ENCODE results near the gene CLDN20. TPM values are rescaled to one million over a fixed set of nuclear protein-coding genes. Genes with fewer than 3 reads are reported as not detected.

The CLDN20 gene
- total and polyA plus RNA-seq, 2 of the 8 experiments (the other 6 are each of a cell fraction or from before 2014, with no cell fraction given) = not detected

- Histone ChIP-seq H4K5ac (ENCODE audit: insufficient read length, low read depth, low read length) (no peak overlapping the region), H3K23me2 (ENCODE audit: low read depth, low read length) (no peaks in the 10 kb centered on the region), H2BK15ac (ENCODE audit: low read length) (no peak overlapping the region), H2BK12ac (ENCODE audit: low read depth, low read length) (no peak overlapping the region), H3K27ac (ENCODE audit: low read depth, low read length) (no peak overlapping the region), H3K14ac (ENCODE audit: insufficient read length) (no peak overlapping the region), H4K91ac (replicated peaks; ENCODE audit: insufficient read length, low read length) (no peak overlapping the region), H3K4me1 (replicated peaks in 1 of 4; ENCODE audit: control insufficient read depth in 3 of 4, insufficient read depth in 4 of 4, low read length in 3 of 4) (peaks cover 0 to 4% (median 3%) of the 10 kb centered on the region in 4 experiments; a peak in 3 of 7 replicates), H3K79me1 (ENCODE audit: low read depth, low read length) (peaks cover 3% of the 10 kb centered on the region; the same call in 1 of the 2 replicates), H3K9ac (replicated peaks in 1 of 4; ENCODE audit: extremely low read depth in 1 of 4, low read depth in 3 of 4, low read length in 3 of 4) (no peak overlapping the region), H3K4ac (replicated peaks; ENCODE audit: insufficient read length, low read depth, low read length) (no peak overlapping the region), H3K4me2 (ENCODE audit: insufficient read depth in 1 of 2, low read depth in 2 of 2, low read length in 2 of 2) (no peak overlapping the region), H3K18ac (ENCODE audit: extremely low read depth, low read length) (no peak overlapping the region), H3K56ac (replicated peaks; ENCODE audit: insufficient read length, low read depth, low read length) (no peak overlapping the region), H2BK120ac (replicated peaks; ENCODE audit: low read depth, low read length) (no peak overlapping the region), H3K23ac (ENCODE audit: insufficient read length) (no peak overlapping the region), H2AK5ac (ENCODE audit: low read depth, low read length) (no peak overlapping the region), H3K27me3 (replicated peaks in 1 of 4; ENCODE audit: control insufficient read depth in 3 of 4, extremely low read depth in 1 of 4, insufficient read depth in 3 of 4, low read length in 3 of 4) (no peaks in the 10 kb centered on the region), H4K8ac (ENCODE audit: extremely low read depth, insufficient read depth, low read length) (no peak overlapping the region), H3K79me2 (ENCODE audit: control insufficient read depth in 1 of 2, insufficient read depth in 2 of 2, low read length in 2 of 2) (no peaks in the 10 kb centered on the region), H3K36me3 (ENCODE audit: control insufficient read depth in 2 of 4, insufficient read depth in 4 of 4, low read length in 3 of 4) (peaks cover 0 to 24% (median 5%) of the 10 kb centered on the region in 4 experiments; a peak in 6 of 8 replicates), H2BK20ac (ENCODE audit: low read length) (no peak overlapping the region), H2BK5ac (ENCODE audit: low read depth, low read length) (no peak overlapping the region), H2AFZ (ENCODE audit: low read length) (no peak overlapping the region), H4K20me1 (replicated peaks in 1 of 2; ENCODE audit: control insufficient read depth in 1 of 2, insufficient read depth in 2 of 2, low read length in 2 of 2) (peaks cover 0 to 2% of the 10 kb centered on the region in 2 experiments), H3K4me3 (ENCODE audit: extremely low read depth in 1 of 4, insufficient read depth in 2 of 4, low read depth in 3 of 4, low read length in 4 of 4) (no peak overlapping the region), H3K9me3 (ENCODE audit: insufficient read depth in 2 of 2, low read depth in 1 of 2, low read length in 1 of 2) (no peaks in the 10 kb centered on the region; a peak in 1 of 4 replicates)
- ChIA-PET CTCF (ENCODE audit: partially characterized antibody) (interaction anchor here (0.9 to 2.8 kb wide), 6 partner anchors 9 to 218 kb away, joined by 3 to 16 read pairs (median 4); no protein-coding TSS in a partner anchor), POLR2A (ENCODE audit: partially characterized antibody) (interaction anchor here (0.6 to 1.1 kb wide), 3 partner anchors 10 to 16 kb away, joined by 3 read pairs; no protein-coding TSS in a partner anchor)
- DNase-seq (ENCODE audit: low read depth in 1 of 2, low spot score in 2 of 2) (no peak), FAIRE-seq (no peak)
- TF ChIP-seq NANOG (IDR thresholded peaks at IDR 0.05; ENCODE audit: insufficient read depth, low read depth, low read length, poor library complexity, severe bottlenecking) (no peak), SP2 (IDR thresholded peaks at IDR 0.05; ENCODE audit: low read length) (no peak), KDM5A (IDR thresholded peaks at IDR 0.05; ENCODE audit: low read length) (no peak), USF2 (IDR thresholded peaks at IDR 0.05; ENCODE audit: low read length) (no peak), SAP30 (IDR thresholded peaks at IDR 0.05; ENCODE audit: insufficient read depth, insufficient replicate concordance, low read length) (no peak), CTBP2 (IDR thresholded peaks at IDR 0.05; ENCODE audit: borderline replicate concordance, insufficient read depth, insufficient read length, low read length) (no peak), TEAD4 (IDR thresholded peaks at IDR 0.05; ENCODE audit: low read depth, low read length) (no peak), SIN3A (conservative IDR thresholded peaks at IDR 0.05 in 1 of 2, IDR thresholded peaks at IDR 0.05 in 1 of 2; ENCODE audit: low read depth in 1 of 2, low read length in 2 of 2) (no peak), RAD21 (IDR thresholded peaks at IDR 0.05 in 1 of 2, conservative IDR thresholded peaks at IDR 0.05 in 1 of 2; ENCODE audit: low read depth in 2 of 2, low read length in 2 of 2) (no peak), HDAC2 (IDR thresholded peaks at IDR 0.05; ENCODE audit: borderline replicate concordance in 1 of 2, low read depth in 2 of 2, low read length in 2 of 2) (no peak), E2F6 (IDR thresholded peaks at IDR 0.05) (no peak)
Observed at GRCh38 chr6:155276638-155277037, 12.8 kb downstream of the CLDN20 start.

Data from H1 (cell line).